ENCODE data around the gene RBM42. TPM values are rescaled to one million over a fixed set of nuclear protein-coding genes. Genes with fewer than 3 reads are reported as not detected.
A peak's percentile ranks its signal among the peaks of the same experiment; 100 is the strongest.

Gene RBM42
- total RNA-seq, 1 donor: 45.2 TPM

DNA sequence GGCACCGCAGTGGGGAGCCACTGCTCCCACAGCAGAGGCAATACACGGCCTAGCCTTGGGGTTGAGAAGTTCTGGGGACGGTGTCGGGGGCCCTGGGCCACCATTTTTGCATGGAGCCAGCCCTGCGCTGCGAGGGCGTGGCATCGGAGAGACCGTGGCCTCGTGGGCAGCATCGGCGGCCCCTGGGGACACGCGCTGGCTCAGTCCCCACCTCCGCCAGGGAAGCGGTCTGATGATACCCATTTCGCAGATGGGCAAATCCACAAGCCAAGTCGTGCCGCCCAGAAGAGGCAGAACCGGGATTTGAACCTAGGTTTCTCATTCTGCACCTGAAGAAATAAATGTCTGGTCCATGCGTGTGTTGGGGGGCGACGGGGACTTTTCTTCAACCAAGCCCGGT is 36.3 kb downstream of the RBM42 start:
- Histone ChIP-seq H3K79me2 (ENCODE audit: insufficient read depth, low read length) (no peaks in the 10 kb centered on the region), H3K9me3 (ENCODE audit: low read depth, low read length) (no peaks in the 10 kb centered on the region), H4K20me1 (ENCODE audit: insufficient read depth, low read length) (no peaks in the 10 kb centered on the region), H3K27me3 (ENCODE audit: insufficient read depth, low read length) (no peaks in the 10 kb centered on the region), H3K27ac (ENCODE audit: low read depth, low read length) (no peak overlapping the region), H3K4me2 (ENCODE audit: insufficient read depth, low read length) (no peak overlapping the region), H3K36me3 (ENCODE audit: insufficient read depth, low read length) (peaks cover 3% of the 10 kb centered on the region), H2AFZ (ENCODE audit: low read length) (no peak overlapping the region), H3K4me3 (ENCODE audit: insufficient read depth, low read length) (no peak overlapping the region), H3K4me1 (ENCODE audit: insufficient read depth, low read length) (no peaks in the 10 kb centered on the region)
- TF ChIP-seq, protein P1, sequence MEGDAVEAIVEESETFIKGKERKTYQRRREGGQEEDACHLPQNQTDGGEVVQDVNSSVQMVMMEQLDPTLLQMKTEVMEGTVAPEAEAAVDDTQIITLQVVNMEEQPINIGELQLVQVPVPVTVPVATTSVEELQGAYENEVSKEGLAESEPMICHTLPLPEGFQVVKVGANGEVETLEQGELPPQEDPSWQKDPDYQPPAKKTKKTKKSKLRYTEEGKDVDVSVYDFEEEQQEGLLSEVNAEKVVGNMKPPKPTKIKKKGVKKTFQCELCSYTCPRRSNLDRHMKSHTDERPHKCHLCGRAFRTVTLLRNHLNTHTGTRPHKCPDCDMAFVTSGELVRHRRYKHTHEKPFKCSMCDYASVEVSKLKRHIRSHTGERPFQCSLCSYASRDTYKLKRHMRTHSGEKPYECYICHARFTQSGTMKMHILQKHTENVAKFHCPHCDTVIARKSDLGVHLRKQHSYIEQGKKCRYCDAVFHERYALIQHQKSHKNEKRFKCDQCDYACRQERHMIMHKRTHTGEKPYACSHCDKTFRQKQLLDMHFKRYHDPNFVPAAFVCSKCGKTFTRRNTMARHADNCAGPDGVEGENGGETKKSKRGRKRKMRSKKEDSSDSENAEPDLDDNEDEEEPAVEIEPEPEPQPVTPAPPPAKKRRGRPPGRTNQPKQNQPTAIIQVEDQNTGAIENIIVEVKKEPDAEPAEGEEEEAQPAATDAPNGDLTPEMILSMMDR (IDR thresholded peaks at IDR 0.05; ENCODE audit: extremely low read depth, low read depth, low read length): no peak
- DNase-seq (ENCODE audit: insufficient read length, low spot score, missing footprints): peak; percentile 1

DNA sequence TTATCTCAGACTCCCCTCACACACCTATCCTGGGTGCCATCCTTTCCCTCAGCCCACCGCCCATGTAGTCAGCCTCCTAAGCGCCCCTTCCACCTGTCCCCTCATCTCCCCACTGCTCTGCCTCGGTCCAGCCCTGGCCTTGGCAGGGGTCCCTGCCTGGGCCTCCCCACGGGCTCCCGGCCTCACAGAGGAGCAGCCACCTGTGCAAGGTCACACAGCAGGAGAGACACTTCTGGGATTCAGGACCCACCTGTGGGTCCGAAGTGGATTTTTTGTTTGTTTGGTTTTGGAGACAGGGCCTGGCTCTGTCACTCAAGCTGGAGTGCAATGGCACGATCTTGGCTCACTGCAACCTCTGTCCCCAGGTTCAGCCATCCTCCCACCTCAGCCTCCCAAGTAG is 36.8 kb downstream of the RBM42 start:
- TF ChIP-seq, protein P1 (IDR thresholded peaks at IDR 0.05; ENCODE audit: extremely low read depth, low read depth, low read length): no peak
- no peak for DNase-seq (ENCODE audit: insufficient read length, low spot score, missing footprints)
- Histone ChIP-seq H3K9me3 (ENCODE audit: low read depth, low read length) (no peaks in the 10 kb centered on the region), H3K4me1 (ENCODE audit: insufficient read depth, low read length) (no peaks in the 10 kb centered on the region), H3K27ac (ENCODE audit: low read depth, low read length) (no peak overlapping the region), H3K36me3 (ENCODE audit: insufficient read depth, low read length) (peaks cover 3% of the 10 kb centered on the region), H3K79me2 (ENCODE audit: insufficient read depth, low read length) (no peaks in the 10 kb centered on the region), H3K4me3 (ENCODE audit: insufficient read depth, low read length) (no peak overlapping the region), H4K20me1 (ENCODE audit: insufficient read depth, low read length) (no peaks in the 10 kb centered on the region), H3K27me3 (ENCODE audit: insufficient read depth, low read length) (no peaks in the 10 kb centered on the region), H2AFZ (ENCODE audit: low read length) (no peak overlapping the region), H3K4me2 (ENCODE audit: insufficient read depth, low read length) (no peak overlapping the region)

DNA sequence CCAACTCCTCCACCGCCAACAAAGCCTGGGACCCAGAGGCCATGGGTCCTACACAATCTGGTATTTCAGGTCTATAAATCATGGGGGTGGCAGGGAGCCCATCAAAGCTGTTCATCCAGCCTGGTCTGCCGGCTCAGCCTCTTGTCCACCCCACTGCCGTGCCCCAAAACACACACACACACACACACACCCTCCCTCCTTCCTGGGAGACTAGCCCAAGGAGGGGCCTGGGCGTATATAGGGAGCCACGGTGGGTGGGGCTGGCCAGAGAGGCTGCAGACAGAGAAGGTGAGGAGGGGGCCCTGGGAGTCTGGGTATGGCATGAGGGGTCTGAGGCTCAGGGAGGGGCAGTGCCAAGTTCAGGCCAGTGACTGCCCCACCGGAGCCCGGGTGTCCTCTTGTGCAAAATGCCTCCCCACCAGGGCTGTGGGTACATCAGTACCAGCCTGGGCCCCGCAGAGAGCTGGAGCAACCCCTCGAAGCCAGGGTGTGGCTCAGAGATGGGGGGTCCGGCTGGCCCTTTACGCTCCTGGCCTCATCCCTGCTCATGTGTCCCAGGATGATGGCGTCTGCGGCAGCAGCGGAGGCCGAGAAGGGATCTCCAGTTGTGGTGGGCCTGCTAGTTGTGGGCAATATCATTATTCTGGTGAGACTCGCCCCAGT is 37.5 kb downstream of the RBM42 start, which contains the start of gene UPK1A:
UPK1A (plus strand) TSS at position 267 of the 663 bp plus-strand sequence; CDS start at position 563, 296 bp downstream.
- no peak within 1 kb of the TSS for H3K4me3 ChIP-seq (ENCODE audit: insufficient read depth, low read length)
- no peaks in the 10 kb centered on the region for H3K27me3 ChIP-seq (ENCODE audit: insufficient read depth, low read length)
- H4K20me1 ChIP-seq (ENCODE audit: insufficient read depth, low read length): no peaks in the 10 kb centered on the region
- H3K9me3 ChIP-seq (ENCODE audit: low read depth, low read length): no peaks in the 10 kb centered on the region
- no peaks in the 10 kb centered on the region for H3K4me1 ChIP-seq (ENCODE audit: insufficient read depth, low read length)
- H3K79me2 ChIP-seq (ENCODE audit: insufficient read depth, low read length): no peaks in the 10 kb centered on the region
- H2AFZ ChIP-seq (ENCODE audit: low read length): no peak within 1 kb of the TSS
- H3K36me3 ChIP-seq (ENCODE audit: insufficient read depth, low read length): peaks cover 2% of the 10 kb centered on the region
- TF ChIP-seq, protein P1 (IDR thresholded peaks at IDR 0.05; ENCODE audit: extremely low read depth, low read depth, low read length): no peak
- no peak within 1 kb of the TSS for H3K4me2 ChIP-seq (ENCODE audit: insufficient read depth, low read length)
- no peak within 1 kb of the TSS for H3K27ac ChIP-seq (ENCODE audit: low read depth, low read length)
- peak; percentile 35 for DNase-seq (ENCODE audit: insufficient read length, low spot score, missing footprints)

DNA sequence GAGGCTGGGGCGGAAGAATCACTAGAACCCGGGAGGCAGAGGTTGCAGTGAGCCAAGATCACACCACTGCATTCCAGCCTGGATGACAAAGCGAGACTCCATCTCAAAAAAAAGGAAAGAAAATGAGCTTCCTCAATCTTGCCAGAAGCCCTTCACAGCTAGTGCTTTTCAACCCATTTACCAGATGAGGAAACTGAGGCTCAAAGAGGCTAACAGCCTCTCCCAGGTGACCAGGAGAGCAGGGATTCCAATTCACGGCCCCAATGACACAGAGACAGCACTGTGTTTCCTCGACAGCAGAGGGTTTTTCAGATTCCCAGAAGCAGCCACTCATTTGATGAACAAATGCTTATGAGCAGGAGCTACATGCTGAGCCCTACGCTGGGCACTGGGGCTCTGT is 40.7 kb downstream of the RBM42 start:
- H3K27me3 ChIP-seq (ENCODE audit: insufficient read depth, low read length): peaks cover 2% of the 10 kb centered on the region
- no peak overlapping the region for H3K4me2 ChIP-seq (ENCODE audit: insufficient read depth, low read length)
- H3K4me1 ChIP-seq (ENCODE audit: insufficient read depth, low read length): no peaks in the 10 kb centered on the region
- no peak overlapping the region for H3K4me3 ChIP-seq (ENCODE audit: insufficient read depth, low read length)
- H3K79me2 ChIP-seq (ENCODE audit: insufficient read depth, low read length): no peaks in the 10 kb centered on the region
- H4K20me1 ChIP-seq (ENCODE audit: insufficient read depth, low read length): no peaks in the 10 kb centered on the region
- H3K27ac ChIP-seq (ENCODE audit: low read depth, low read length): no peak overlapping the region
- DNase-seq (ENCODE audit: insufficient read length, low spot score, missing footprints): no peak
- TF ChIP-seq, protein P1 (IDR thresholded peaks at IDR 0.05; ENCODE audit: extremely low read depth, low read depth, low read length): no peak
- H3K9me3 ChIP-seq (ENCODE audit: low read depth, low read length): no peaks in the 10 kb centered on the region
- H2AFZ ChIP-seq (ENCODE audit: low read length): no peak overlapping the region
- no peaks in the 10 kb centered on the region for H3K36me3 ChIP-seq (ENCODE audit: insufficient read depth, low read length)

All from osteoblast (primary cell).